Activated gamma-delta T cell treated with Interleukin-2 at 50 U/mL for 16 hours (primary cell): ENCODE measurements around the gene NXNL1.

ENCODE experiments used
- DNase-seq: peaks from one replicate; pipeline ENCODE4 v3.0.0-alpha.2; 2020

The NXNL1 gene

DNA sequence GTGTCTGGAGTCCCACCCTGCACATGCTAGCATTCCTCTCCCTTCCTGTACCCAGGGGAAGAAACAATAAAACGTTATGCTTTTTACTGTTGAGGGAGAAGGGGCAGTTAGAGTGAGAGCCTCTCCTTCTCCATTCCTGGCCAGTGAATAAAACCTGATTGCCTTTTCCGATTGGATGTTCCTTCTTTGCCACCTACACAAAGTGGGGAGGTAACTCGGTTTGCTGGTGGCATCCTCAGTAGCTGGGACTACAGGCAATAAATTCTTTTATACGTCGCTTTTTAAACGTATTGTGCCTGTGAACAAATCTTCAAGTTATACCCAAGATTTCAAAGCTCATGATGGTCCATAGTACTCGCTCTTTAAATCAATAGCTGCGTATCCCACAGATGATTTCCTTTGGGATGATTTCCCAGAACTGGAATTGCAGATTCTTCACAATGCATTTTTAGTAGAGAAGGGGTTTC is 41.5 kb downstream of the NXNL1 start:
- no peak for DNase-seq

DNA sequence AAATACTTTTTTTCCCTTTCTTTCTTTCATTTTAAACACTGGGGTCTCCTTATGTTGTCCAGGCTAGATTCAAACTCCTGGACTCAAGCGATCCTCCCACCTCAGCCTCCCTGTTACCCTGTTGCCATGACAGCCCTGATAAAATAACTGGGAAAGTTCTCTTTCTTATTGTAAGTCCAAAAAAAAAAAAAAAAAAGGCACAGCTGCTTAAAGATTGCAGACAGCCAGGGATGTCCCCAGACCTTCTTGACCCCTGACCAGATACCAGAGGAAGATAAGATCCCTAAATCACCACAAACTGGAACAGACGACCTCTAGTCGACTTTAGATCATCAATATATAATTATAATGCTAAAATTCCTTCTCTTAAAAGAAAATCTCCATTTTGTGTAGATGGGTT is 42.0 kb downstream of the NXNL1 start:
- no peak for DNase-seq

DNA sequence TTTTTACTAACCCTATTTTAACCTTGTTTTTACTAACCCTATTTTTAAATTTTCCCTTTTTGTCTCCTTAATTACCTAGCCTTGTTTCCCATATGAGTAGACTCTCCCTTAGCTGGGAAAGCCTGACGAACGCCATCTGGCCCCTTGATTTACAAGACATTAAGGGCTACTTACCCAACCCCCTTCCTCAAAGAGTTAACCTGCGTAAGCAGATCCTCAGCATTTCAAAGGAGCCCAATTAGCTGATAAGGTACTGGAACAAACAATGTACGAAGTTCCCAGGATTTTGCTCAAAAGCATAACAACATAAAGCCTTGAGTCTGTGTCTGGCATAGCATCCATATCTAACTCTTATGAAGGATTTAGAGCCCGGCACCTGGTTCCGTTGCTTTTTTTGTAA is 45.6 kb downstream of the NXNL1 start:
- no peak for DNase-seq

DNA sequence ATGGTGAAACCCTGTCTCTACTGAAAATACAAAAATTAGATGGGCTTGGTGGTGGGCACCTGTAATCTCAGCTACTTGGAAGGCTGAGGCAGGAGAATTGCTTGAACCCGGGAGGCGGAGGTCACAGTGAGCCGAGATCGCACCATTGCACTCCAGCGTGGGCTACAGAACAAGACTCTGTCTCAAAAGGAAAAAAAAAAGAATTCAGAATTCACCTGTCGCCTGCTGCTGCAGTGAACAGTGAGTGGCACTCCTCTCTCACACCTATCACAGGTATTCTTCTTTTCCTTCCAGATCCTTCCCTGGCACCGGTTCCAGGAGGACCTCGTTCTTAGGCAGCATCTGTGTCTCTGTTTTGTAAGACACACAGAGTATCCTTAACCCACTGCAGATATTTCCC is 46.6 kb downstream of the NXNL1 start:
- no peak for DNase-seq

DNA sequence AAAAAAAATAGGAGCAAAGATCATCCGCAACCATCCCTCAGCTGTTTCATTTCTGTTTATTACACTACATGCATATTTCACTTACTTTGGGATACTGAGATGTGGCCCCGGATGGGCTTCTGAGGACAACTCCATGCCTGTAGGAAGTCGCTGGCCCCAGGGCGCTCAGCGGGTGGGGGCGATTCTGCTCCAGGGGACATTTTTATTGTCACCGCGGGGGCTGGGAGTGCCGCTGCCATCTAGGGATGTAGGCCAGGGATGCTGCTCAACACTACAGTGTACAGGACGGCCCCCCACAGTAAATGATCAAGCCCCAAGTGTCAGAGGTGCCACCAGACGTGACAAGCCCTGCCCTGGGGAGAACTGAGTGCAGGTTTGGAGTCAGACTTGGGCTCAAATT is 48.9 kb downstream of the NXNL1 start:
- DNase-seq: no peak

DNA sequence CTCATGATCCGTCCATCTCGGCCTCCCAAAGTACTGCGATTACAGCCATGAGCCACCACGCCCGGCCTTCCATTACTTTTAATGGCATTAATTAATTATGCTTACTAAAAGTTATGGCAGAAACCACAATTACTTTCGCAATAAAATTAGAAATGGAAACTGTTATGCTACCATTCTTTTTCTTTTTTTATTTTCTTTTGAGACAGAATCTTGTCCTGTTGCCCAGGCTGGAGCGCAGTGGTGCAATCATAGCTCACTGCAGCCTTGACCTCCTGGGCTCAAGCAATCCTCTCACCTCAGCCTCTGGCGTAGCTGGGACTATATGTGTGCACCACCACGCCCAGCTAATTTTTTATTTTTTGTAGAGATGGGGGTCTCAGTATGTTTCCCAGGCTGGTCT is 50.7 kb downstream of the NXNL1 start:
- DNase-seq: no peak

DNA sequence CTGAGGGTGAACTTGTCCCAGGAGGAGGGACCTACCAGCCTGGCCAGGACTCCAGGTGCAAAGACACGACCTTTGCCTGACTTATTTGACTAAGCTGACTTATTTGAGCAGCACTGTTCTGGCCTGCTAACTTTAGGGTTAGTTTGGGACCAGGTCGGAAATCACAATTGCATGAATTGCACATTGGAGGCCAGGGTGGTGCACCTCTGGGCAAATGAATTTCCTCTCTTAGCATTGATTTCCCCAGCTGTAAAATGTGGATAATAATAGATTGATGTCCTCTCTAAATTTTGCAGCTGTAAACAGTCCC is 53.9 kb downstream of the NXNL1 start:
- DNase-seq: no peak

DNA sequence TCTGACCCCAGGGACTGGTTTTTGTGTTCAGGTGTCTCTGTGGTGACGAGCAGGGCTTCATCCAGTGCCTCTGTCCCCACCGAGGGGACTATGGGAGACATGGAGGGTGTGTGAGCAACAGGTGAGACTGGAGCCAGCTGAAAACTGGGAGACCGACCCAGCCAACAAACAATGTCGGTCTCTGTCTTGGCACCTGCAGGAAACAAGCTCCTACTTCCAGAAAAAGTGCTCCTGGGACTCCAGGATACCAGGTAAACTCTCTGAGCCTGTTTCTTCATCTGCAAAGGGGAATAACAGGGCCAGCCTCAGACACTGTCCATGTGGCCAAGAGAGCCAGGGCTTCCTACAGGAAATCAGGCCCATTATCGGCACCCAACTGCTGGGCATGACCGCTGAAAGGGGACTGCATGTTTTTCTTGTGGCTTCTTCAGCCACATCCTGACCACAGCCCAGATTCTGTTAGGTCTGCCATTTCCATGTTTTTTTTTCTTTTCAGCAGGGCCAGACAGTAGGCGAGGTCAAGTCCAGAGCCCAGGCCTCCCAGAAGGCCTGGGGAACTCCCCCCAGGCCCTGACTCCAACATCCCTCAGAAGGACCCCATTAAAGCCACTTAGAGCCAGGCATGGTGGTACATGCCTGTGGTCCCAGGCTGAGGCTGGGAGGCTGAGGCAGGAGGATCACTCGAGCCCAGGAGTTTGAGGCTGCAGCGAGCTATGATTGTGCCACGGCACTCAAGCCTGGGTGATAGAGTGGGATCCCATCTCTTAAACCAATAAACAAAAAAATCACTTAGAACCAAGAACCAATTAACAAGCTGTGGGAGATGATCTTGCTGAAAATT is 54.5 kb downstream of the NXNL1 start:
- DNase-seq: no peak
